Vagina (tissue), 2 donors: ENCODE results near the gene CHMP5. TPM values are rescaled to one million over a fixed set of nuclear protein-coding genes. Genes with fewer than 3 reads are reported as not detected.

Source experiments
- DNase-seq, 2 donors: peaks; one replicate each; pipeline ENCODE4 v3.0.0-alpha.2; 2017; ENCODE audit errors: extremely low spot score in 2 of 2
- H3K27ac ChIP-seq: fragments of 200-600 bp; sonication (generic); one replicate; pipeline ENCODE4 v1.5.1; 2019
- H3K27me3 ChIP-seq: fragments of 200-600 bp; sonication (generic); one replicate; pipeline ENCODE4 v1.5.1; 2019
- H3K36me3 ChIP-seq, 2 donors: fragments of 200-600 bp; sonication (generic); one replicate each; pipeline ENCODE4 v1.5.1; 2017 to 2019
- H3K4me1 ChIP-seq: fragments of 200-600 bp; sonication (generic); one replicate; pipeline ENCODE4 v1.5.1; 2019
- H3K4me3 ChIP-seq, 2 donors: fragments of 200-600 bp; sonication (generic); 1 replicate in 1 of 2; 2 replicates in 1 of 2; pipeline ENCODE4 v1.5.1; 2016 to 2019
- H3K9me3 ChIP-seq: fragments of 200-600 bp; sonication (generic); one replicate; pipeline ENCODE4 v1.5.1; 2019
- CTCF ChIP-seq, 3 experiments: fragments of 450-650 bp in 2 of 3; fragments of 200-600 bp in 1 of 3; sonication (generic) in 1 of 3; IDR thresholded peaks; one replicate each; pipeline ENCODE4 v1.5.1; 2017 to 2019; ENCODE audit warnings: antibody characterized with exemption in 3 of 3, mild to moderate bottlenecking in 2 of 3, moderate library complexity in 2 of 3
- POLR2A ChIP-seq, 2 donors: fragments of 450-650 bp; IDR thresholded peaks; one replicate each; pipeline ENCODE4 v1.6.1; 2017; ENCODE audit warnings: antibody characterized with exemption in 2 of 2, mild to moderate bottlenecking in 2 of 2, moderate library complexity in 2 of 2
- POLR2AphosphoS5 ChIP-seq, 2 donors: sonication (generic); formaldehyde crosslinking; IDR thresholded peaks; one replicate each; pipeline ENCODE4 v1.9.0; 2017; ENCODE audit warnings: antibody characterized with exemption in 2 of 2, mild to moderate bottlenecking in 2 of 2, low read depth in 1 of 2; ENCODE audit not compliant: insufficient read depth in 1 of 2
- intact Hi-C: fragments of 100-400 bp; cut with DNase I; formaldehyde crosslinking; loops from one replicate; pipeline ENCODE4 v1.15.1; 2023
- total RNA-seq: library from RNA; depleted of rRNA; stranded (reverse); fragments of >200 nt; gene quantifications from one replicate; pipeline ENCODE4 v1.2.3, GENCODE V29; 2016

The CHMP5 gene
- total RNA-seq, 1 donor from 2014 or later: 41.5 TPM

- Histone ChIP-seq H3K36me3 (peaks cover 0 to 68% of the 10 kb centered on the region in 2 donors), H3K4me3 (no peak overlapping the region), H3K4me1 (peaks cover 22% of the 10 kb centered on the region), H3K27me3 (no peaks in the 10 kb centered on the region), H3K9me3 (no peaks in the 10 kb centered on the region), H3K27ac (no peak overlapping the region)
- TF ChIP-seq POLR2A (IDR thresholded peaks at IDR 0.05): no peak
- no peak for TF ChIP-seq CTCF (IDR thresholded peaks at IDR 0.05)
- no peak for TF ChIP-seq POLR2AphosphoS5 (IDR thresholded peaks at IDR 0.05; ENCODE audit: insufficient read depth in 1 of 2, low read depth in 1 of 2)
- intact Hi-C loops: no loop called here
- DNase-seq: no peak
Measured at GRCh38 chr9:33270146-33270545, 5.3 kb downstream of the CHMP5 start.

DNA sequence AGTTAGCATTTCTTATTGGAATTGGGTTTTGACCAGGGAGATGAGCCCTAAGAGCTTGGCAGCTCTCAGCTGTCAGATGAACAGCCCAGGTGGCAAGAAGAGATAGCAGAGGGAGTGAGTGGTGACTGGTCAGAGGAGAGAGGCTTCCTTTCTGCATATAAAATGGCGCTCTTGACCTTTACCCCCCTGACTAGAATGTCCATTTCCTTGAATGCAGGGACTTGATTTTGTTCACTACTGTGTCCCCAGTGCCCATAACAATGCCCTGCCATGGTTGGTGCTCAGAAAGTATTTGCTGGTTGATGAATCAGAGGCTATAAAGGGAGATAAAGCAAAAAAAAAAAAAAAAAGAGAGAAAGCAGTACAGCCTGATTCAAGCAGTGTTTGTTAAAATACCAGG is 7.2 kb downstream of the CHMP5 start:
- TF ChIP-seq POLR2A (IDR thresholded peaks at IDR 0.05) (no peak), CTCF (IDR thresholded peaks at IDR 0.05) (no peak), POLR2AphosphoS5 (IDR thresholded peaks at IDR 0.05; ENCODE audit: insufficient read depth in 1 of 2, low read depth in 1 of 2) (no peak)
- no peaks in the 10 kb centered on the region for H3K27me3 ChIP-seq
- no peak overlapping the region for H3K27ac ChIP-seq
- no peak overlapping the region for H3K4me3 ChIP-seq
- no peak for DNase-seq
- intact Hi-C loops: no loop called here
- H3K36me3 ChIP-seq: peaks cover 0 to 78% of the 10 kb centered on the region in 2 donors
- H3K4me1 ChIP-seq: peaks cover 3% of the 10 kb centered on the region
- H3K9me3 ChIP-seq: no peaks in the 10 kb centered on the region

DNA sequence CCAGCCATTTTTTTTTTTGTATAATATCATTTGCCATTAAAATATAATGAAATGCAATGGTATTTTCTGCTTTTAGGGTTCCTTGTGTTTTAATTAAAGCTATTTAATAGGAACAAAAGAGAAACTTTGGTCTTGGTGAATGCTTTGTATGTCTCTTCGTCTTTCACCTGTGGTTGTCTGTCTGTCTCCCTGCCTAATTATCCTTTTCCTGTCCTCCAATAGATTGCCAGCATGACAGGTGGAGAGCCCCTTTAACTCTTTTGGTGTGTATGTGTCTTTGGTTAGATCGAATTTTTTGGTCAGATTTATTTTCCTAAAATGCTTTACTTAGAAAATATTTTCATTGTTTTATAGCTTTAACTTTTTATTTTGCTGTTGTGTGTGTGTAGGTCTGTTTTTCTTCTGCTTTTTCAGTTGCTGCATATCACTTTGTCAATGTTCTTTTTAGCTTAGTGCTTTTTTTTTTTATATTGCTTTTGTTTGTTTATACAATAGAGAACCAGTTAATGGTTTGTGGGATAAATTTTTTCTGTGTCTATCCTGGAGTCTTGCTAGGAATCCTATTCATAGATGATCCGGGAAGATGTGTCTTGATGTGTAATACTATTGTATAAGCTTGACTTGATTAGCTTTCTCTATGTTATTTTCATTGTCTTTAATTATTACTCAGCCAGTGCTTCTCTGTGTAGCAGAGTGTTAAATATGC is 8.6 kb downstream of the CHMP5 start:
- intact Hi-C loops: no loop called here
- Histone ChIP-seq H3K9me3 (no peaks in the 10 kb centered on the region), H3K27ac (no peak overlapping the region), H3K36me3 (peaks cover 0 to 80% of the 10 kb centered on the region in 2 donors), H3K4me1 (no peaks in the 10 kb centered on the region), H3K27me3 (no peaks in the 10 kb centered on the region), H3K4me3 (no peak overlapping the region)
- DNase-seq: no peak
- TF ChIP-seq POLR2AphosphoS5 (IDR thresholded peaks at IDR 0.05; ENCODE audit: insufficient read depth in 1 of 2, low read depth in 1 of 2) (no peak), CTCF (IDR thresholded peaks at IDR 0.05) (no peak), POLR2A (IDR thresholded peaks at IDR 0.05) (no peak)

- intact Hi-C loops: no loop called here
- H3K27me3 ChIP-seq: no peaks in the 10 kb centered on the region
- no peak overlapping the region for H3K4me3 ChIP-seq
- DNase-seq: no peak
- no peaks in the 10 kb centered on the region for H3K4me1 ChIP-seq
- H3K36me3 ChIP-seq: peaks cover 0 to 82% of the 10 kb centered on the region in 2 donors
- no peak overlapping the region for H3K27ac ChIP-seq
- no peaks in the 10 kb centered on the region for H3K9me3 ChIP-seq
- TF ChIP-seq POLR2AphosphoS5 (IDR thresholded peaks at IDR 0.05; ENCODE audit: insufficient read depth in 1 of 2, low read depth in 1 of 2) (no peak), CTCF (IDR thresholded peaks at IDR 0.05) (no peak), POLR2A (IDR thresholded peaks at IDR 0.05) (no peak)
Measured at GRCh38 chr9:33273972-33274328, 9.1 kb downstream of the CHMP5 start.

GRCh38 chr9:33277484-33277883 is 12.6 kb downstream of the CHMP5 start:
- Histone ChIP-seq H3K27me3 (no peaks in the 10 kb centered on the region), H3K27ac (no peak overlapping the region), H3K9me3 (no peaks in the 10 kb centered on the region), H3K36me3 (peaks cover 0 to 72% of the 10 kb centered on the region in 2 donors), H3K4me1 (no peaks in the 10 kb centered on the region), H3K4me3 (no peak overlapping the region)
- DNase-seq: no peak
- intact Hi-C loops: no loop called here
- TF ChIP-seq POLR2AphosphoS5 (IDR thresholded peaks at IDR 0.05; ENCODE audit: insufficient read depth in 1 of 2, low read depth in 1 of 2) (no peak), CTCF (IDR thresholded peaks at IDR 0.05) (no peak), POLR2A (IDR thresholded peaks at IDR 0.05) (no peak)
